Fibroblast of the aortic adventitia (primary cell): ENCODE results near the gene NUPR1. TPM values are rescaled to one million over a fixed set of nuclear protein-coding genes. Genes with fewer than 3 reads are reported as not detected.
"Not testable (repeated sequence)": the region's sequence is repeated elsewhere in the genome, so short reads cannot be mapped to it uniquely, and the experiment has no call there.

Experiments
- DNase-seq: peaks from one replicate; pipeline ENCODE4 v3.0.0-alpha.2; 2010; ENCODE audit warnings: low read depth
- H3K4me3 ChIP-seq: 2 replicates; pipeline ENCODE4 v1.5.1; 2011; ENCODE audit warnings: low read depth, mild to moderate bottlenecking, control low read depth, low read length, moderate library complexity
- CTCF ChIP-seq: IDR thresholded peaks from 2 replicates; pipeline ENCODE4 v1.5.1; 2011; ENCODE audit warnings: mild to moderate bottlenecking, low read length, control low read depth, inconsistent platforms; ENCODE audit not compliant: insufficient read depth
- total RNA-seq: library from RNA; depleted of rRNA; stranded (reverse); fragments of >200 nt; gene quantifications from 2 replicates; pipeline ENCODE4 v1.2.3, GENCODE V29; 2012; ENCODE audit warnings: low replicate concordance

NUPR1 gene
- total RNA-seq, 1 donor, result 28.8 TPM

- H3K4me3 ChIP-seq, result peak overlapping the region; percentile 70
- TF ChIP-seq CTCF, result no peak
- DNase-seq, result peak; percentile 11
These were observed 16.1 kb upstream of the NUPR1 start for GRCh38 chr16:28554634-28555423.

GRCh38 chr16:28553776-28554633 lies 15.2 kb upstream of the NUPR1 start, which contains the start of gene SGF29:
Gene SGF29, plus strand, starts transcription at chr16:28553920. Its CDS starts 27,150 bp downstream, at chr16:28581070.
- peak; percentile 21 for TF ChIP-seq CTCF
- peak within 1 kb of the TSS; percentile 92 for H3K4me3 ChIP-seq
- DNase-seq, result peak; percentile 96

- no peak overlapping the region for H3K4me3 ChIP-seq
- peak; percentile 70 for TF ChIP-seq CTCF
- DNase-seq, result peak; percentile 66
These were observed 10.6 kb upstream of the NUPR1 start for GRCh38 chr16:28549301-28549899.

- no peak overlapping the region for H3K4me3 ChIP-seq
- no peak for TF ChIP-seq CTCF
- no peak for DNase-seq
These were observed 9.6 kb upstream of the NUPR1 start for GRCh38 chr16:28548306-28548802.

DNA sequence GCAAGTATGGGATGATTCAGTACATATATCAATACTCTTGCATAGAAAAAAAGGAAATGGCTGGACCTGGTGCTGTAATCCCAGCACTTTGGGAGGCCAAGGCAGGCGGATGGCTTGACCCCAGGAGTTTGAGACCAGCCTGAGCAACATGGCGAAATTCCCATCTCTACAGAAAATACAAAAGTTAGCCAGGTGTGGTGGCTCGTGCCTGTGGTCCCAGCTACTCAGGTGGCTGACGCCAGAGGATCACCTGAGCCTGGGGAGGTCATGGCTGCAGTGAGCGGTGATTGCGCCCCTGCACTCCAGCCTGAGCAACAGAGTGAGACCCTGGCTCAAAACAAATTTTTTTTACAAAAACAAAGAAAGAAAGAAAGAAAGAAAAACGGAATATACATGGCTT lies 7.9 kb upstream of the NUPR1 start:
- H3K4me3 ChIP-seq, result no peak overlapping the region
- DNase-seq, result no peak
- no peak for TF ChIP-seq CTCF

DNA sequence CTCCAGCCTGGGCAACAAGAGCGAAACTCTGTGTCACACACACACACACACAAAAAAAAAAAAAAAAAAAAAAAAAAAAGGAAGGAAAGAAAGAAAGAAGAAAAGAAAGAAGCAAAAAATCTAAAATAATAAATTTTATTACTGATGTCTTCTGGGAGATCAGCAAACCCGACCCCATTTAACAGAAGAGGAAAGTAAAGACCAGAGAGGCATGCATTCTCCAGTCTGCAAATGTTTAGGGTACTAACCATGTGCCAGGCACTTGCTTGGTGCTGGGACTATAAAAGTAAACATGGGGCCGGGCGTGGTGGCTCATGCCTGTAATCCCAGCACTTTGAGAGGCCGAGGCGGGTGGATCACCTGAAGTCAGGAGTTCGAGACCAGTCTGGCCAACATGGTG lies 7.2 kb upstream of the NUPR1 start:
- H3K4me3 ChIP-seq, DNase-seq: not testable (repeated sequence)
